Measurements from ENCODE around the gene TBC1D5.

DNA sequence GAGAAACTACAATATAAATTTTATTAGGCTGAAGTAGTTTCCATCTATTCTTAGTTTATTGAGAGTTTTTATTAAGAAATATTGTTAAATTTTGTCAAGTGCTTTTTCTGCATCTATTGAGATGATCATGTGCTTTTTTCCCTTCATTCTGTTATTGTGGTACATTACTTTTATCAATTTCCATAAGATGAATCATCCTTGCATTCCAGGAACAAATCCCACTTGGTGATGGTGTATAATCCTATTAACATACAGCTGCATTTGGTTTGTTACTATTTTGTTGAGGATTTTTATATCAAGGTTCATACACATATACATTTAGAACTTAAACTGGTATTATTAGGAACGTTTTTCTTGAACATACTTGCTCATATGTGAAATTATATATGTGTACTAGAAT, 199.8 kb downstream of the TBC1D5 start:
- TF ChIP-seq CTCF (IDR thresholded peaks at IDR 0.05) (no peak), POLR2A (IDR thresholded peaks at IDR 0.05) (no peak), POLR2AphosphoS5 (IDR thresholded peaks at IDR 0.05) (no peak), EP300 (IDR thresholded peaks at IDR 0.05; ENCODE audit: low read depth) (no peak)
